HepG2 (cell line): ENCODE measurements around the gene SLC13A3. TPM values are rescaled to one million over a fixed set of nuclear protein-coding genes. Genes with fewer than 3 reads are reported as not detected.

Experiments used
- CENPX ChIP-seq: sonication (generic); formaldehyde crosslinking; IDR thresholded peaks from 2 replicates; pipeline ENCODE4 v1.9.0; 2021; ENCODE audit warnings: mild to moderate bottlenecking, missing genetic modification reagents, moderate library complexity
- KLF11 ChIP-seq: IDR thresholded peaks from 2 replicates; pipeline ENCODE4 v1.6.1; 2016; ENCODE audit warnings: missing compliant biosample characterization
- MYC ChIP-seq: sonication (generic); formaldehyde crosslinking; IDR thresholded peaks from 2 replicates; pipeline ENCODE4 v1.9.0; 2021; ENCODE audit warnings: missing genetic modification reagents, borderline replicate concordance
- NFYC ChIP-seq: IDR thresholded peaks from 2 replicates; pipeline ENCODE4 v1.6.1; 2016; ENCODE audit warnings: missing genetic modification reagents, missing compliant biosample characterization
- RELA ChIP-seq: sonication (generic); formaldehyde crosslinking; IDR thresholded peaks from 2 replicates; pipeline ENCODE4 v1.4.0; 2020; ENCODE audit warnings: missing genetic modification reagents
- SP5 ChIP-seq: IDR thresholded peaks from 2 replicates; pipeline ENCODE4 v1.6.1; 2016; ENCODE audit warnings: low read depth, borderline replicate concordance
- TBP ChIP-seq: sonication (generic); formaldehyde crosslinking; IDR thresholded peaks from 2 replicates; pipeline ENCODE4 v1.5.0; 2020; ENCODE audit warnings: missing genetic modification reagents
- TFE3 ChIP-seq: IDR thresholded peaks from 2 replicates; pipeline ENCODE4 v1.6.1; 2016
- ZBTB44 ChIP-seq: sonication (generic); formaldehyde crosslinking; IDR thresholded peaks from 2 replicates; pipeline ENCODE4 v1.4.0; 2020; ENCODE audit warnings: missing genetic modification reagents
- ZNF30 ChIP-seq: sonication (generic); formaldehyde crosslinking; IDR thresholded peaks from 2 replicates; pipeline ENCODE4 v1.5.0; 2020; ENCODE audit warnings: mild to moderate bottlenecking, missing genetic modification reagents
- ZNF562 ChIP-seq: sonication (generic); formaldehyde crosslinking; IDR thresholded peaks from 2 replicates; pipeline ENCODE4 v1.8.0; 2022; ENCODE audit warnings: missing genetic modification reagents, borderline replicate concordance
- polyA plus RNA-seq, 8 experiments: library from polyadenylated mRNA; depleted of rRNA in 3 of 8; stranded (reverse) in 7 of 8; unstranded in 1 of 8; fragments of >200 nt; fragmentation: Illumina TruSeq in 4 of 8; extraction: Trizol in 4 of 8; gene quantifications; 2 replicates each; pipeline versions ENCODE4 v1.2.1 to v1.2.3, GENCODE V29; 2011 to 2016; ENCODE audit warnings: low read depth in 4 of 8, missing spikeins in 1 of 8, mixed read lengths in 1 of 8; ENCODE audit not compliant: insufficient read depth in 1 of 8
- total RNA-seq, 5 experiments: library from RNA; depleted of rRNA; stranded (reverse); fragments of >200 nt; fragmentation: Illumina TruSeq; extraction: Trizol; gene quantifications; 2 replicates each; pipeline ENCODE4 v1.2.3, GENCODE V29; 2016; ENCODE audit warnings: low read depth in 1 of 5
- TF ChIP-seq, protein P1 (sequence below): sonication (generic); formaldehyde crosslinking; IDR thresholded peaks from 2 replicates; pipeline ENCODE4 v1.4.0; 2020; ENCODE audit warnings: missing genetic modification reagents
- TF ChIP-seq, protein P2 (sequence below): sonication (generic); formaldehyde crosslinking; IDR thresholded peaks from 2 replicates; pipeline ENCODE4 v1.4.0; 2020; ENCODE audit warnings: mild to moderate bottlenecking, low read depth, missing genetic modification reagents
- TF ChIP-seq, protein P3 (sequence below): sonication (generic); formaldehyde crosslinking; IDR thresholded peaks from 2 replicates; pipeline ENCODE4 v1.9.0; 2021; ENCODE audit warnings: missing genetic modification reagents, borderline replicate concordance
- TF ChIP-seq, protein P4 (sequence below): sonication (generic); formaldehyde crosslinking; IDR thresholded peaks from 2 replicates; pipeline ENCODE4 v1.4.0; 2020; ENCODE audit warnings: missing genetic modification reagents, borderline replicate concordance

Gene SLC13A3
- total and polyA plus RNA-seq, 2 of the 13 experiments (the other 11 are each of a cell fraction or from before 2014, with no cell fraction given), result 66.5 to 76.0 TPM

DNA sequence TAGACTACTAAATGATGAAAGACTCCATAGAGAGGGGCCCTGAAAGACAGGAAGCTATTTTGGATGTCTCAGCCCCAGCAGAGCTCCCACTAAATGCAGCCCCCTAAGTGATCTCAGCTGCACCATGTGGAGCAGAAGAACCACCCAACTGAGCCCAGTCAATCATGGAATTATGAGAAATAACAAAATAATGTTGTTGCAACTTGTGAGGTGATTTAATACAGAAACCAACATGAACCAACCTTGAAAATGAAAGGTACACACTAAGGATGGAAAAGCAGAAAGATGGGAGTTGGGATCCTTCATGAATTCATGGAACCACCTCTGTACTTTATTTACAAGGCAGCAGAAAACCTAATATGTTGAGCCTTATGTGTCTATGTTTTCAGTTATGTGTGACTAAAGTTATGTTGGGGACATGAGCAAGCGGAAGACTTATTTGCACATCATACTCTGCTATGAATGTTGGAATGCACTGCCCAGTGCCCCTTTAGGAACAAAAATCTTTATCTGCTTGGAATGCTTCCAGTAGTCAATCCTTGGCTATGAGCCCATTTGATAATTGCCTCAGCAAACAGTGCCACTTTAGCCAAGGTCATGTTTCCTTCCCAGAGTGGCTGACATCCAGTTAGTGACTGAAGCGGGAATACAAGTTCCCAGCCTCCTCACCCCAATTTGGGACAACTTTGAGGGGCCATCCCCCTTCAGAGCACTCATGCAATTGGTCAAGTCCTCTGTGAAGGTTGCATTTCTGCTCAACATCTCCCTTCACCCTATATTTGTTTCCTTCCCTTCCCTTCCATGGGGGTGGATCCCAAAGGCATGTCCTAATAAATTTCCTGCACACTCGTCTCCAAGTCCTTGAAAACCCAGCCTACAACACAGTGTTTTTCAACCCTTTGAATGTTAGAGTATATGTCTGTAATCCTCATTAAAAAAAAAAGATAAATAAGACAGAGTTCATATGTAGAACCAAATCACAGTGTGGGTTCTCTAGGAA is 19.6 kb upstream of the SLC13A3 start (continued):
- TF ChIP-seq ZBTB44 (no peak), ZNF30 (CRISPR knock-in tag) (no peak), RELA (peak; percentile 63; the same call in 1 of the 2 replicates), CENPX (CRISPR knock-in tag) (no peak), ZNF562 (CRISPR knock-in tag) (no peak), NFYC (CRISPR knock-in tag) (peak; percentile 37; the same call in 1 of the 2 replicates), KLF11 (no peak), MYC (CRISPR knock-in tag) (no peak), TBP (CRISPR knock-in tag) (no peak), SP5 (CRISPR knock-in tag) (peak; percentile 93), TFE3 (CRISPR knock-in tag) (peak; percentile 95)
- TF ChIP-seq, protein P1, sequence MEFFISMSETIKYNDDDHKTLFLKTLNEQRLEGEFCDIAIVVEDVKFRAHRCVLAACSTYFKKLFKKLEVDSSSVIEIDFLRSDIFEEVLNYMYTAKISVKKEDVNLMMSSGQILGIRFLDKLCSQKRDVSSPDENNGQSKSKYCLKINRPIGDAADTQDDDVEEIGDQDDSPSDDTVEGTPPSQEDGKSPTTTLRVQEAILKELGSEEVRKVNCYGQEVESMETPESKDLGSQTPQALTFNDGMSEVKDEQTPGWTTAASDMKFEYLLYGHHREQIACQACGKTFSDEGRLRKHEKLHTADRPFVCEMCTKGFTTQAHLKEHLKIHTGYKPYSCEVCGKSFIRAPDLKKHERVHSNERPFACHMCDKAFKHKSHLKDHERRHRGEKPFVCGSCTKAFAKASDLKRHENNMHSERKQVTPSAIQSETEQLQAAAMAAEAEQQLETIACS, result no peak
- TF ChIP-seq, protein P2, sequence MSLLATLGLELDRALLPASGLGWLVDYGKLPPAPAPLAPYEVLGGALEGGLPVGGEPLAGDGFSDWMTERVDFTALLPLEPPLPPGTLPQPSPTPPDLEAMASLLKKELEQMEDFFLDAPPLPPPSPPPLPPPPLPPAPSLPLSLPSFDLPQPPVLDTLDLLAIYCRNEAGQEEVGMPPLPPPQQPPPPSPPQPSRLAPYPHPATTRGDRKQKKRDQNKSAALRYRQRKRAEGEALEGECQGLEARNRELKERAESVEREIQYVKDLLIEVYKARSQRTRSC (CRISPR knock-in tag), result no peak
- TF ChIP-seq, protein P3, sequence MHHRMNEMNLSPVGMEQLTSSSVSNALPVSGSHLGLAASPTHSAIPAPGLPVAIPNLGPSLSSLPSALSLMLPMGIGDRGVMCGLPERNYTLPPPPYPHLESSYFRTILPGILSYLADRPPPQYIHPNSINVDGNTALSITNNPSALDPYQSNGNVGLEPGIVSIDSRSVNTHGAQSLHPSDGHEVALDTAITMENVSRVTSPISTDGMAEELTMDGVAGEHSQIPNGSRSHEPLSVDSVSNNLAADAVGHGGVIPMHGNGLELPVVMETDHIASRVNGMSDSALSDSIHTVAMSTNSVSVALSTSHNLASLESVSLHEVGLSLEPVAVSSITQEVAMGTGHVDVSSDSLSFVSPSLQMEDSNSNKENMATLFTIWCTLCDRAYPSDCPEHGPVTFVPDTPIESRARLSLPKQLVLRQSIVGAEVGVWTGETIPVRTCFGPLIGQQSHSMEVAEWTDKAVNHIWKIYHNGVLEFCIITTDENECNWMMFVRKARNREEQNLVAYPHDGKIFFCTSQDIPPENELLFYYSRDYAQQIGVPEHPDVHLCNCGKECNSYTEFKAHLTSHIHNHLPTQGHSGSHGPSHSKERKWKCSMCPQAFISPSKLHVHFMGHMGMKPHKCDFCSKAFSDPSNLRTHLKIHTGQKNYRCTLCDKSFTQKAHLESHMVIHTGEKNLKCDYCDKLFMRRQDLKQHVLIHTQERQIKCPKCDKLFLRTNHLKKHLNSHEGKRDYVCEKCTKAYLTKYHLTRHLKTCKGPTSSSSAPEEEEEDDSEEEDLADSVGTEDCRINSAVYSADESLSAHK (CRISPR knock-in tag), result no peak
- TF ChIP-seq, protein P4, sequence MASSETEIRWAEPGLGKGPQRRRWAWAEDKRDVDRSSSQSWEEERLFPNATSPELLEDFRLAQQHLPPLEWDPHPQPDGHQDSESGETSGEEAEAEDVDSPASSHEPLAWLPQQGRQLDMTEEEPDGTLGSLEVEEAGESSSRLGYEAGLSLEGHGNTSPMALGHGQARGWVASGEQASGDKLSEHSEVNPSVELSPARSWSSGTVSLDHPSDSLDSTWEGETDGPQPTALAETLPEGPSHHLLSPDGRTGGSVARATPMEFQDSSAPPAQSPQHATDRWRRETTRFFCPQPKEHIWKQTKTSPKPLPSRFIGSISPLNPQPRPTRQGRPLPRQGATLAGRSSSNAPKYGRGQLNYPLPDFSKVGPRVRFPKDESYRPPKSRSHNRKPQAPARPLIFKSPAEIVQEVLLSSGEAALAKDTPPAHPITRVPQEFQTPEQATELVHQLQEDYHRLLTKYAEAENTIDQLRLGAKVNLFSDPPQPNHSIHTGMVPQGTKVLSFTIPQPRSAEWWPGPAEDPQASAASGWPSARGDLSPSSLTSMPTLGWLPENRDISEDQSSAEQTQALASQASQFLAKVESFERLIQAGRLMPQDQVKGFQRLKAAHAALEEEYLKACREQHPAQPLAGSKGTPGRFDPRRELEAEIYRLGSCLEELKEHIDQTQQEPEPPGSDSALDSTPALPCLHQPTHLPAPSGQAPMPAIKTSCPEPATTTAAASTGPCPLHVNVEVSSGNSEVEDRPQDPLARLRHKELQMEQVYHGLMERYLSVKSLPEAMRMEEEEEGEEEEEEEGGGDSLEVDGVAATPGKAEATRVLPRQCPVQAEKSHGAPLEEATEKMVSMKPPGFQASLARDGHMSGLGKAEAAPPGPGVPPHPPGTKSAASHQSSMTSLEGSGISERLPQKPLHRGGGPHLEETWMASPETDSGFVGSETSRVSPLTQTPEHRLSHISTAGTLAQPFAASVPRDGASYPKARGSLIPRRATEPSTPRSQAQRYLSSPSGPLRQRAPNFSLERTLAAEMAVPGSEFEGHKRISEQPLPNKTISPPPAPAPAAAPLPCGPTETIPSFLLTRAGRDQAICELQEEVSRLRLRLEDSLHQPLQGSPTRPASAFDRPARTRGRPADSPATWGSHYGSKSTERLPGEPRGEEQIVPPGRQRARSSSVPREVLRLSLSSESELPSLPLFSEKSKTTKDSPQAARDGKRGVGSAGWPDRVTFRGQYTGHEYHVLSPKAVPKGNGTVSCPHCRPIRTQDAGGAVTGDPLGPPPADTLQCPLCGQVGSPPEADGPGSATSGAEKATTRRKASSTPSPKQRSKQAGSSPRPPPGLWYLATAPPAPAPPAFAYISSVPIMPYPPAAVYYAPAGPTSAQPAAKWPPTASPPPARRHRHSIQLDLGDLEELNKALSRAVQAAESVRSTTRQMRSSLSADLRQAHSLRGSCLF, result no peak
